Measurements from ENCODE around the gene SGMS1. TPM values are rescaled to one million over a fixed set of nuclear protein-coding genes. Genes with fewer than 3 reads are reported as not detected.

The SGMS1 gene
- total RNA-seq, 1 donor: 68.0 TPM

DNA sequence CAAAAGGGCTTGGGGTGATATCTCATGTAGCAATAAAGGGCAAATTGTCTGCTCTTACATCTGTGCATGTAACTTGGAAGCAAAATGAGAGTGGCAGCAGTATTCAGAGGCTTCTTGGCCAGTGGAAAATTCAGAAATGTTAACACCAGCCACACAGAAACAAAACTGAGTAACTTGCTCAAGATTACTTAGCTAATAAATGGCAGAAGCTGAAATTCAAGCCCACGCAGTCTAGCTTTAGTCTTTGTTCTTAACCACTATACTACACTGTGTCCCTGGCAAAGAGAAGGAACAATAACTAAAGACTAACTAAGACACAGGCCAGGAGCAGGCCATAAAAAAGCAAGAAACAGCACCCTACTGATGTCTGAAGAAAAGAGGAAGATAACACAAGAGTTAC is 186.5 kb downstream of the SGMS1 start:
- Histone ChIP-seq H3K27ac (ENCODE audit: low read depth, low read length) (no peak overlapping the region), H3K4me2 (ENCODE audit: insufficient read depth, low read length) (no peak overlapping the region), H3K27me3 (ENCODE audit: insufficient read depth, low read length) (no peaks in the 10 kb centered on the region), H3K36me3 (ENCODE audit: insufficient read depth, low read length) (no peaks in the 10 kb centered on the region), H3K9me3 (ENCODE audit: low read depth, low read length) (no peaks in the 10 kb centered on the region), H3K4me1 (ENCODE audit: insufficient read depth, low read length) (peaks cover 3% of the 10 kb centered on the region), H4K20me1 (ENCODE audit: insufficient read depth, low read length) (no peaks in the 10 kb centered on the region), H3K4me3 (ENCODE audit: insufficient read depth, low read length) (no peak overlapping the region), H2AFZ (ENCODE audit: low read length) (no peak overlapping the region), H3K79me2 (ENCODE audit: insufficient read depth, low read length) (no peaks in the 10 kb centered on the region)
- DNase-seq (ENCODE audit: insufficient read length, low spot score, missing footprints): no peak
- TF ChIP-seq, protein P1, sequence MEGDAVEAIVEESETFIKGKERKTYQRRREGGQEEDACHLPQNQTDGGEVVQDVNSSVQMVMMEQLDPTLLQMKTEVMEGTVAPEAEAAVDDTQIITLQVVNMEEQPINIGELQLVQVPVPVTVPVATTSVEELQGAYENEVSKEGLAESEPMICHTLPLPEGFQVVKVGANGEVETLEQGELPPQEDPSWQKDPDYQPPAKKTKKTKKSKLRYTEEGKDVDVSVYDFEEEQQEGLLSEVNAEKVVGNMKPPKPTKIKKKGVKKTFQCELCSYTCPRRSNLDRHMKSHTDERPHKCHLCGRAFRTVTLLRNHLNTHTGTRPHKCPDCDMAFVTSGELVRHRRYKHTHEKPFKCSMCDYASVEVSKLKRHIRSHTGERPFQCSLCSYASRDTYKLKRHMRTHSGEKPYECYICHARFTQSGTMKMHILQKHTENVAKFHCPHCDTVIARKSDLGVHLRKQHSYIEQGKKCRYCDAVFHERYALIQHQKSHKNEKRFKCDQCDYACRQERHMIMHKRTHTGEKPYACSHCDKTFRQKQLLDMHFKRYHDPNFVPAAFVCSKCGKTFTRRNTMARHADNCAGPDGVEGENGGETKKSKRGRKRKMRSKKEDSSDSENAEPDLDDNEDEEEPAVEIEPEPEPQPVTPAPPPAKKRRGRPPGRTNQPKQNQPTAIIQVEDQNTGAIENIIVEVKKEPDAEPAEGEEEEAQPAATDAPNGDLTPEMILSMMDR (IDR thresholded peaks at IDR 0.05; ENCODE audit: extremely low read depth, low read depth, low read length): no peak

DNA sequence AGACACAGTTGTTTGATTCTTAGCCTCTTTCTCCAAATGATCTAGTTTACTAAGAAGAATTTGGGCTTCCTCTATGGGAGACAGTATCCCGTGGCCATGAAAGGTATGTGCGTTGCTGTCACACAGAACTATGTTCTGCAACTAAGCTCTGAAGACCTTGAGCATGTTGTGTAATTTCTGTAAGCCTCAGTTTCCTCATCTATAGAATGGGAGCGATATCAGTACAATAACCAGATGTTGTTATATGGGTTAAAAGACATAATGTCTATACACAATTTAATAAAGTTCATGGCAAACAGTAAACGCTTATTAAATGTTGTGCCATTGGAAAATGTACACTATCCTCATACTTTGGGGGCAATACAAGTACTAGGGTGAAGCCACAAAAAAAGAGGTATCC is 187.0 kb downstream of the SGMS1 start:
- TF ChIP-seq, protein P1 (IDR thresholded peaks at IDR 0.05; ENCODE audit: extremely low read depth, low read depth, low read length): no peak
- Histone ChIP-seq H3K27me3 (ENCODE audit: insufficient read depth, low read length) (no peaks in the 10 kb centered on the region), H3K4me3 (ENCODE audit: insufficient read depth, low read length) (no peak overlapping the region), H3K4me1 (ENCODE audit: insufficient read depth, low read length) (peaks cover 7% of the 10 kb centered on the region), H3K4me2 (ENCODE audit: insufficient read depth, low read length) (no peak overlapping the region), H3K36me3 (ENCODE audit: insufficient read depth, low read length) (no peaks in the 10 kb centered on the region), H2AFZ (ENCODE audit: low read length) (no peak overlapping the region), H3K9me3 (ENCODE audit: low read depth, low read length) (no peaks in the 10 kb centered on the region), H4K20me1 (ENCODE audit: insufficient read depth, low read length) (no peaks in the 10 kb centered on the region), H3K27ac (ENCODE audit: low read depth, low read length) (no peak overlapping the region), H3K79me2 (ENCODE audit: insufficient read depth, low read length) (no peaks in the 10 kb centered on the region)
- no peak for DNase-seq (ENCODE audit: insufficient read length, low spot score, missing footprints)

DNA sequence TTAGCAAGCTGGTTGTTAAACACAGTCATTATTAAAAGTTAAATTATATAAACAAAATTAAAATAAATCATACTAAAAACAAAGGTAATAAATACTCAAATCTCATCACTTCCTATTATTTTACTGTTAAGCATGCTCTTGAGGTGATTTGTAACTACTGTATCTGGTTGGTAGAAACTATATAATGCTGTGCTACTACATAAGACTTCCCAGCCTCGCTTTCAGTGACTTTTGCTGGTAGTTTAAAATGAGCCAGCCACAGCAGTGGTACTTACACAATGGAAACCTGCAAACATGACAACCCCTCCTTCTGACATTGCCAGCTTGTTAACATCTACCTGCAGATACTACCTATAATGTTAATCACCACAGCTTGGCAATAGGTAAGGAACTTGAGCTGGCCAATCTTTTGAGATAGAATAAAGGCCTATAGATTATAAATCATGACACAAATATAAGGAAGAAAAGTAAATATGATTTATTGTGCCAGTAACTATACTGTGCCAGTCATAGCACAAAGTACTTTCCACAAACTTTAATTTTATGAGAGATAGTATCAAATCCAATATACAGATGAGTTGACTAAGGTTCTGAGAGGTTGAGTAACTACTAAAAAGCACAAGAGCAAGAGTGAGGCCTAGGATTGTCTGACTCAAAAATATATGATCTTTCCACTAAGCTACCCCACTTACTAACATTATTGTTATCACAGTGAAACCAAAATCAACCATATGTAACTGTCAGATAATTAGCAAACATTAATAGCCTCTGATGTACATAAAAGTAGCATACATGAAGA is 191.3 kb downstream of the SGMS1 start:
- H3K4me1 ChIP-seq (ENCODE audit: insufficient read depth, low read length): peaks cover 20% of the 10 kb centered on the region
- H3K27ac ChIP-seq (ENCODE audit: low read depth, low read length): peak overlapping the region; percentile 92
- H3K36me3 ChIP-seq (ENCODE audit: insufficient read depth, low read length): no peaks in the 10 kb centered on the region
- TF ChIP-seq, protein P1 (IDR thresholded peaks at IDR 0.05; ENCODE audit: extremely low read depth, low read depth, low read length): no peak
- H3K79me2 ChIP-seq (ENCODE audit: insufficient read depth, low read length): no peaks in the 10 kb centered on the region
- DNase-seq (ENCODE audit: insufficient read length, low spot score, missing footprints): no peak
- no peak overlapping the region for H3K4me3 ChIP-seq (ENCODE audit: insufficient read depth, low read length)
- H4K20me1 ChIP-seq (ENCODE audit: insufficient read depth, low read length): no peaks in the 10 kb centered on the region
- H3K4me2 ChIP-seq (ENCODE audit: insufficient read depth, low read length): peak overlapping the region; percentile 82
- H2AFZ ChIP-seq (ENCODE audit: low read length): no peak overlapping the region
- no peaks in the 10 kb centered on the region for H3K27me3 ChIP-seq (ENCODE audit: insufficient read depth, low read length)
- H3K9me3 ChIP-seq (ENCODE audit: low read depth, low read length): no peaks in the 10 kb centered on the region

DNA sequence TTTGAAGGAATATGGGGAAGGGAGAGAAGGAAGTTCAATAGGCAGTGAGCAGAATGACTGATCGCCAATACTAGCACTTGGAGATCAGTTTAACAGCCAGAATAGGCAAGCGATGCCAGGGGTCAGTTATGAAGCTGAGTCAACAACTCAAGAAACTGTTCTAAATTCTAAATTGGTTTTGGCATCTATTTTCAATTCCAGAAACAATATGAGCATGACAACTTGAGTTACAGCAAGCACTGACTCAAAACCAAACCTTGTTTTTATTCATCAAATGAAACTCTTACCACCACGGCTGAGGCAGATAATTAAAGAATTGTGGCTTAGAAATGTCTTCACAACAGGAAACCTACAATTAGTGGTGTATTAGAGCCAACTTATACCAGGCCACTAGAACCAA is 192.0 kb downstream of the SGMS1 start:
- Histone ChIP-seq H3K4me3 (ENCODE audit: insufficient read depth, low read length) (peak overlapping the region; percentile 51), H3K4me2 (ENCODE audit: insufficient read depth, low read length) (peak overlapping the region; percentile 82), H3K36me3 (ENCODE audit: insufficient read depth, low read length) (no peaks in the 10 kb centered on the region), H3K27ac (ENCODE audit: low read depth, low read length) (peak overlapping the region; percentile 92), H4K20me1 (ENCODE audit: insufficient read depth, low read length) (no peaks in the 10 kb centered on the region), H3K9me3 (ENCODE audit: low read depth, low read length) (no peaks in the 10 kb centered on the region), H3K27me3 (ENCODE audit: insufficient read depth, low read length) (no peaks in the 10 kb centered on the region), H3K79me2 (ENCODE audit: insufficient read depth, low read length) (no peaks in the 10 kb centered on the region), H3K4me1 (ENCODE audit: insufficient read depth, low read length) (peaks cover 20% of the 10 kb centered on the region), H2AFZ (ENCODE audit: low read length) (no peak overlapping the region)
- peak; percentile 90 for DNase-seq (ENCODE audit: insufficient read length, low spot score, missing footprints)
- TF ChIP-seq, protein P1 (IDR thresholded peaks at IDR 0.05; ENCODE audit: extremely low read depth, low read depth, low read length): no peak
